ENCODE results near the gene PPP3R1.

DNA sequence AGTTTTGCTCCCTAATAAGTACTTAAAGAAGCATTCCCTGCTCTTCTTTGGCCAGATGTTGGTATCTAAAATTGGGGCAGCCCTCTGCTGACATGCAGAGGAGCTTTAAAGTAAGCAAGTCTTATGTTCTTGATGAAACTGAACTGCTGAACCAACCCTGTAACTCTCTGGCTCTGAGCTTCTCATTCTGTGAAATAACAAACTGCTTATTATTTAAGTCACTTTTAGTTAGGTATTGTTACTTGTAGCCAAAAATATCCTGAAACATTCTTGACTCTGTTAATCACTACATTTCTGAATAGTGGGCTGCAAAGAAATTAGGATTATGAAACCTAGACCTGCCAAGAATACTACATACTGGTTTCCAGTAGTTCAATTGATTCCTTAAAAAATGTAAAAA is 15.5 kb downstream of the PPP3R1 start:
- no peak for TF ChIP-seq CTCF (conservative IDR thresholded peaks at IDR 0.05; ENCODE audit: low read depth, low read length)
- no peak for TF ChIP-seq EZH2 (IDR thresholded peaks at IDR 0.05; ENCODE audit: borderline replicate concordance, low read depth, low read length, poor library complexity, severe bottlenecking)
